Testis (tissue), 2 donors: ENCODE measurements around the gene IFNL4.

Experiments used
- POLR2A ChIP-seq: fragments of 450-650 bp; IDR thresholded peaks from one replicate; pipeline ENCODE4 v1.6.1; 2017; ENCODE audit warnings: antibody characterized with exemption, mild to moderate bottlenecking, moderate library complexity
- TF ChIP-seq, protein P1 (sequence below), 3 experiments: fragments of 450-650 bp in 2 of 3; fragments of 200-600 bp in 1 of 3; sonication (generic) in 1 of 3; IDR thresholded peaks; one replicate each; pipeline ENCODE4 v1.5.1; 2016 to 2019; ENCODE audit warnings: antibody characterized with exemption in 3 of 3, mild to moderate bottlenecking in 2 of 3, moderate library complexity in 1 of 3

DNA sequence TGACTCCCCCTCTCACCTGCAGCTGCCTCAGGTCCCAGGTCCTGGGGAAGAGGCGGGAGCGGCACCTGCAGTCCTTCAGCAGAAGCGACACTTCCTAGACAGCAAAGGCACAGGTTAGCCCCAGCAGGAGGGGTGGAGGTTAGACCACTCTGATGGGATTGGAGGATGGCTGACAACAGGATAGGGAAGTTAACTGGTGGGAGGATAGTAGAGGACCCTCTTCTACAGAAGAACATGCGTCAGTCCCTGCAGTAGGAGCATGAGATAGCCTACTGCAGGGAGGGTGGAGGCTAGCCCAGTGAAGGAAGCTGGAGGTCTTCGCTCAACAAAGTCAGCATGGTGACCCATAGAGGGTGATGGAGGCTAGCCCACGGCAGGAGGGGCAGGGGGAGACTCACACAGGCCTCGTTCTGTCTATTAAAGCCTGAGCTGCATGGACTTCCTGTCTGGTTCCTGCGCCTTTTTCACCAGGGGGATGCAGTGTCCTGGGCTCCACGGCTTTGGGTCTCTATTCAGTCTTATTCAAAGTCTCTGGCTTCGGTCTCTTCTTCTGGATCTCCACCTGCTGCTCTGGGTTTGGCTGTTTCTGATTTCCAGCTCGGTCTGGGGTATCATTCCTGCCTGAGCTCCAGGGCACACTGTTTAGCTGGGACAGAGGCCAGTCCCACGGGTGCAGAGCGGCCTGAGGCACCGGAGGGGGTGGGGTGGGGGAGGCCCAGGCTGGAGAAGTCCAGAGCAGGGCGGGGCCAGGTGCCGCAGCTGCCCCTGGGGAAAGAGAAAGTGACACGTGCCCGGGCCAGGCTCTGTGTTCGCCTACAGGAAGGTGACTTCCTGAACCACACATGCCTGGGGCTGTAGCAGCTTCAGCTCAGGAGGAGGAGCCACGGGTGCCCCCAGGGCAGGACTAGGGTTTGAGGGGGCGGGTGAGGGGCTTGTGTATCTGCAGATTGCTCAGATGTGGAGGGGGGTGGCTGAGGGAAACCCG lies 11.2 kb downstream of the IFNL4 start:
- TF ChIP-seq, protein P1, sequence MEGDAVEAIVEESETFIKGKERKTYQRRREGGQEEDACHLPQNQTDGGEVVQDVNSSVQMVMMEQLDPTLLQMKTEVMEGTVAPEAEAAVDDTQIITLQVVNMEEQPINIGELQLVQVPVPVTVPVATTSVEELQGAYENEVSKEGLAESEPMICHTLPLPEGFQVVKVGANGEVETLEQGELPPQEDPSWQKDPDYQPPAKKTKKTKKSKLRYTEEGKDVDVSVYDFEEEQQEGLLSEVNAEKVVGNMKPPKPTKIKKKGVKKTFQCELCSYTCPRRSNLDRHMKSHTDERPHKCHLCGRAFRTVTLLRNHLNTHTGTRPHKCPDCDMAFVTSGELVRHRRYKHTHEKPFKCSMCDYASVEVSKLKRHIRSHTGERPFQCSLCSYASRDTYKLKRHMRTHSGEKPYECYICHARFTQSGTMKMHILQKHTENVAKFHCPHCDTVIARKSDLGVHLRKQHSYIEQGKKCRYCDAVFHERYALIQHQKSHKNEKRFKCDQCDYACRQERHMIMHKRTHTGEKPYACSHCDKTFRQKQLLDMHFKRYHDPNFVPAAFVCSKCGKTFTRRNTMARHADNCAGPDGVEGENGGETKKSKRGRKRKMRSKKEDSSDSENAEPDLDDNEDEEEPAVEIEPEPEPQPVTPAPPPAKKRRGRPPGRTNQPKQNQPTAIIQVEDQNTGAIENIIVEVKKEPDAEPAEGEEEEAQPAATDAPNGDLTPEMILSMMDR (IDR thresholded peaks at IDR 0.05), result no peak
- TF ChIP-seq POLR2A, result no peak
